ENCODE data around the gene TMEM11. TPM values are rescaled to one million over a fixed set of nuclear protein-coding genes. Genes with fewer than 3 reads are reported as not detected.

TMEM11 gene
- total RNA-seq, 5 donors from 2014 or later (not counting 1 experiment from before 2014, with no cell fraction given) = 12.9 to 22.9 (median 20.0) TPM

GRCh38 chr17:21185061-21185460 is 28.9 kb downstream of the TMEM11 start:
- POLR2A ChIA-PET = no interaction called here

GRCh38 chr17:21184570-21184969 is 29.4 kb downstream of the TMEM11 start:
- Histone ChIP-seq H3K9me3 (no peaks in the 10 kb centered on the region), H3K27me3 (replicated peaks in 1 of 2; ENCODE audit: control insufficient read depth in 2 of 2, extremely low read depth in 1 of 2, insufficient read depth in 2 of 2, low read length in 1 of 2) (no peaks in the 10 kb centered on the region), H3K4me3 (ENCODE audit: control insufficient read depth in 1 of 2, extremely low read depth in 1 of 2, low read length in 1 of 2) (no peak overlapping the region), H3K27ac (ENCODE audit: low read length) (no peak overlapping the region), H3K36me3 (ENCODE audit: control insufficient read depth in 2 of 2, extremely low read depth in 1 of 2, insufficient read depth in 1 of 2, low read length in 1 of 2) (peaks cover 16 to 37% of the 10 kb centered on the region in 2 donors), H3K4me1 (ENCODE audit: control insufficient read depth in 1 of 2, extremely low read depth in 1 of 2, insufficient read depth in 2 of 2, low read length in 2 of 2) (no peaks in the 10 kb centered on the region)
- ChIA-PET CTCF (interaction anchor here in 1 of 2 donors (1.1 kb wide), 1 partner anchor 65 kb away, joined by 3 read pairs; no protein-coding TSS in a partner anchor), POLR2A (no interaction called here)
- Mint-ChIP-seq H3K27ac (no peak overlapping the region), H3K9me3 (no peaks in the 10 kb centered on the region), H3K27me3 (no peaks in the 10 kb centered on the region), H3K36me3 (peaks cover 25% of the 10 kb centered on the region), H3K4me3 (no peak overlapping the region), H3K4me1 (peaks cover 0 to 9% (median 3%) of the 10 kb centered on the region in 3 donors)
- 100% methylated on average over 2 of the region's 3 CpGs for WGBS (ENCODE audit: insufficient coverage)
- no peak for ATAC-seq (replicated peaks in 1 of 4)
- no peak for DNase-seq

More at GRCh38 chr17:21185061-21185460, 28.9 kb downstream of the TMEM11 start:
- Histone ChIP-seq H3K9me3 (no peaks in the 10 kb centered on the region), H3K27me3 (replicated peaks in 1 of 2; ENCODE audit: control insufficient read depth in 2 of 2, extremely low read depth in 1 of 2, insufficient read depth in 2 of 2, low read length in 1 of 2) (no peaks in the 10 kb centered on the region), H3K27ac (ENCODE audit: low read length) (no peak overlapping the region), H3K4me1 (ENCODE audit: control insufficient read depth in 1 of 2, extremely low read depth in 1 of 2, insufficient read depth in 2 of 2, low read length in 2 of 2) (no peaks in the 10 kb centered on the region), H3K4me3 (ENCODE audit: control insufficient read depth in 1 of 2, extremely low read depth in 1 of 2, low read length in 1 of 2) (no peak overlapping the region), H3K36me3 (ENCODE audit: control insufficient read depth in 2 of 2, extremely low read depth in 1 of 2, insufficient read depth in 1 of 2, low read length in 1 of 2) (peaks cover 12 to 40% of the 10 kb centered on the region in 2 donors)
- no peaks in the 10 kb centered on the region for H3K9me3 Mint-ChIP-seq
- 100% methylated on average over 1 of the region's 1 CpG for WGBS (ENCODE audit: insufficient coverage)
- no peak overlapping the region for H3K27ac Mint-ChIP-seq
- peaks cover 0 to 9% (median 3%) of the 10 kb centered on the region in 3 donors for H3K4me1 Mint-ChIP-seq
- no peak for ATAC-seq (replicated peaks in 1 of 4)
- DNase-seq = no peak
- H3K27me3 Mint-ChIP-seq = no peaks in the 10 kb centered on the region
- H3K4me3 Mint-ChIP-seq = no peak overlapping the region
- CTCF ChIA-PET = interaction anchor here in 1 of 2 donors (1.1 kb wide), 1 partner anchor 66 kb away, joined by 3 read pairs; no protein-coding TSS in a partner anchor
- peaks cover 25% of the 10 kb centered on the region for H3K36me3 Mint-ChIP-seq

GRCh38 chr17:21183468-21183867 is 30.5 kb downstream of the TMEM11 start:
- no peaks in the 10 kb centered on the region for H3K9me3 Mint-ChIP-seq
- no peak for DNase-seq

GRCh38 chr17:21177854-21178600 is 35.9 kb downstream of the TMEM11 start:
- Mint-ChIP-seq H3K27ac (no peak overlapping the region), H3K27me3 (no peaks in the 10 kb centered on the region), H3K4me3 (no peak overlapping the region), H3K9me3 (no peaks in the 10 kb centered on the region), H3K4me1 (peaks cover 0 to 6% (median 3%) of the 10 kb centered on the region in 3 donors), H3K36me3 (peaks cover 19% of the 10 kb centered on the region)
- peak in 1 of 35 experiments; percentile 9 for DNase-seq
- Histone ChIP-seq H3K9me3 (no peaks in the 10 kb centered on the region), H3K27ac (ENCODE audit: low read length) (no peak overlapping the region), H3K36me3 (ENCODE audit: control insufficient read depth in 2 of 2, extremely low read depth in 1 of 2, insufficient read depth in 1 of 2, low read length in 1 of 2) (peaks cover 14% of the 10 kb centered on the region in 2 donors), H3K27me3 (replicated peaks in 1 of 2; ENCODE audit: control insufficient read depth in 2 of 2, extremely low read depth in 1 of 2, insufficient read depth in 2 of 2, low read length in 1 of 2) (no peaks in the 10 kb centered on the region), H3K4me3 (ENCODE audit: control insufficient read depth in 1 of 2, extremely low read depth in 1 of 2, low read length in 1 of 2) (no peak overlapping the region), H3K4me1 (ENCODE audit: control insufficient read depth in 1 of 2, extremely low read depth in 1 of 2, insufficient read depth in 2 of 2, low read length in 2 of 2) (no peaks in the 10 kb centered on the region)
- WGBS (ENCODE audit: insufficient coverage) = 93% methylated on average over 11 of the region's 13 CpGs
- no peak for ATAC-seq (replicated peaks in 1 of 4)
- ChIA-PET POLR2A (no interaction called here), CTCF (no interaction called here)

More at GRCh38 chr17:21183468-21183867, 30.5 kb downstream of the TMEM11 start:
- Mint-ChIP-seq H3K36me3 (peaks cover 25% of the 10 kb centered on the region), H3K4me3 (no peak overlapping the region), H3K27me3 (no peaks in the 10 kb centered on the region), H3K4me1 (peaks cover 0 to 9% (median 3%) of the 10 kb centered on the region in 3 donors), H3K27ac (peak overlapping the region in 1 of 2 donors; percentile 25)
- ChIA-PET POLR2A (interaction anchor here in 1 of 2 donors (0.6 kb wide), 1 partner anchor 50 kb away, joined by 3 read pairs; no protein-coding TSS in a partner anchor), CTCF (no interaction called here)
- H3K27ac ChIP-seq (ENCODE audit: low read length) = no peak overlapping the region
- no peaks in the 10 kb centered on the region for H3K27me3 ChIP-seq (replicated peaks in 1 of 2; ENCODE audit: control insufficient read depth in 2 of 2, extremely low read depth in 1 of 2, insufficient read depth in 2 of 2, low read length in 1 of 2)
- ATAC-seq (replicated peaks in 1 of 4) = no peak
- H3K4me3 ChIP-seq (ENCODE audit: control insufficient read depth in 1 of 2, extremely low read depth in 1 of 2, low read length in 1 of 2) = no peak overlapping the region
- WGBS (ENCODE audit: insufficient coverage) = 72% methylated on average over 4 of the region's 5 CpGs
- H3K4me1 ChIP-seq (ENCODE audit: control insufficient read depth in 1 of 2, extremely low read depth in 1 of 2, insufficient read depth in 2 of 2, low read length in 2 of 2) = no peaks in the 10 kb centered on the region
- H3K36me3 ChIP-seq (ENCODE audit: control insufficient read depth in 2 of 2, extremely low read depth in 1 of 2, insufficient read depth in 1 of 2, low read length in 1 of 2) = peaks cover 16 to 31% of the 10 kb centered on the region in 2 donors
- no peaks in the 10 kb centered on the region for H3K9me3 ChIP-seq

GRCh38 chr17:21177401-21177800 is 36.6 kb downstream of the TMEM11 start:
- H3K4me3 ChIP-seq (ENCODE audit: control insufficient read depth in 1 of 2, extremely low read depth in 1 of 2, low read length in 1 of 2) = no peak overlapping the region
- DNase-seq = no peak
- peaks cover 16 to 19% of the 10 kb centered on the region in 2 donors for H3K36me3 ChIP-seq (ENCODE audit: control insufficient read depth in 2 of 2, extremely low read depth in 1 of 2, insufficient read depth in 1 of 2, low read length in 1 of 2)
- H3K9me3 Mint-ChIP-seq = no peaks in the 10 kb centered on the region
- no peak overlapping the region for H3K27ac Mint-ChIP-seq
- no peak overlapping the region for H3K27ac ChIP-seq (ENCODE audit: low read length)
- H3K36me3 Mint-ChIP-seq = peaks cover 21% of the 10 kb centered on the region
- H3K4me1 ChIP-seq (ENCODE audit: control insufficient read depth in 1 of 2, extremely low read depth in 1 of 2, insufficient read depth in 2 of 2, low read length in 2 of 2) = no peaks in the 10 kb centered on the region
- H3K4me1 Mint-ChIP-seq = peaks cover 0 to 6% (median 0%) of the 10 kb centered on the region in 3 donors
- no peaks in the 10 kb centered on the region for H3K27me3 ChIP-seq (replicated peaks in 1 of 2; ENCODE audit: control insufficient read depth in 2 of 2, extremely low read depth in 1 of 2, insufficient read depth in 2 of 2, low read length in 1 of 2)
- ATAC-seq (replicated peaks in 1 of 4) = no peak
- 100% methylated on average over 3 of the region's 8 CpGs for WGBS (ENCODE audit: insufficient coverage)
- POLR2A ChIA-PET = no interaction called here
- CTCF ChIA-PET = no interaction called here
- no peaks in the 10 kb centered on the region for H3K9me3 ChIP-seq
- no peaks in the 10 kb centered on the region for H3K27me3 Mint-ChIP-seq
- no peak overlapping the region for H3K4me3 Mint-ChIP-seq

- no peak overlapping the region for H3K27ac Mint-ChIP-seq
- no peaks in the 10 kb centered on the region for H3K9me3 Mint-ChIP-seq
- H3K4me1 Mint-ChIP-seq = peaks cover 0 to 6% (median 0%) of the 10 kb centered on the region in 3 donors
- no peak overlapping the region for H3K27ac ChIP-seq (ENCODE audit: low read length)
- no peaks in the 10 kb centered on the region for H3K27me3 ChIP-seq (replicated peaks in 1 of 2; ENCODE audit: control insufficient read depth in 2 of 2, extremely low read depth in 1 of 2, insufficient read depth in 2 of 2, low read length in 1 of 2)
- H3K4me3 Mint-ChIP-seq = no peak overlapping the region
- POLR2A ChIA-PET = no interaction called here
- H3K4me3 ChIP-seq (ENCODE audit: control insufficient read depth in 1 of 2, extremely low read depth in 1 of 2, low read length in 1 of 2) = no peak overlapping the region
- no peaks in the 10 kb centered on the region for H3K27me3 Mint-ChIP-seq
- no peak for DNase-seq
- WGBS (ENCODE audit: insufficient coverage) = 81% methylated on average over 8 of the region's 12 CpGs
- H3K36me3 ChIP-seq (ENCODE audit: control insufficient read depth in 2 of 2, extremely low read depth in 1 of 2, insufficient read depth in 1 of 2, low read length in 1 of 2) = peaks cover 16 to 22% of the 10 kb centered on the region in 2 donors
- H3K36me3 Mint-ChIP-seq = peaks cover 21% of the 10 kb centered on the region
- H3K4me1 ChIP-seq (ENCODE audit: control insufficient read depth in 1 of 2, extremely low read depth in 1 of 2, insufficient read depth in 2 of 2, low read length in 2 of 2) = no peaks in the 10 kb centered on the region
- CTCF ChIA-PET = interaction anchor here in 1 of 2 donors (0.6 kb wide), 1 partner anchor 57 kb away, joined by 8 read pairs; no protein-coding TSS in a partner anchor
- H3K9me3 ChIP-seq = no peaks in the 10 kb centered on the region
- no peak for ATAC-seq (replicated peaks in 1 of 4)
Observed at GRCh38 chr17:21176773-21177395, 37.1 kb downstream of the TMEM11 start.
